Stimulated activated CD8-positive, alpha-beta memory T cell treated with anti-CD3 and anti-CD28 coated beads, Interleukin-7, amount 100 ng/mL, for 48 hours (primary cell): Measurements from ENCODE around the gene CD93.

Experiments
- DNase-seq, 2 donors: peaks; one replicate each; pipeline ENCODE4 v3.0.0-alpha.2; 2020; ENCODE audit warnings: low read depth in 1 of 2; ENCODE audit errors: extremely low read depth in 1 of 2

The CD93 gene

GRCh38 chr20:23084282-23084844 is 1.8 kb downstream of the CD93 start:
- DNase-seq = no peak

- DNase-seq = no peak
Measured at GRCh38 chr20:23083553-23084220, 2.4 kb downstream of the CD93 start.

GRCh38 chr20:23082846-23083552 is 3.1 kb downstream of the CD93 start:
- DNase-seq = no peak

- no peak for DNase-seq
Measured at GRCh38 chr20:23081263-23081819, 4.8 kb downstream of the CD93 start.

GRCh38 chr20:23080521-23080920 is 5.6 kb downstream of the CD93 start:
- no peak for DNase-seq

GRCh38 chr20:23079926-23080325 is 6.2 kb downstream of the CD93 start:
- DNase-seq = no peak

- DNase-seq = no peak
Measured at GRCh38 chr20:23079016-23079351, 7.1 kb downstream of the CD93 start.

- no peak for DNase-seq
Measured at GRCh38 chr20:23078351-23079015, 7.6 kb downstream of the CD93 start.

GRCh38 chr20:23077277-23077676 is 8.8 kb downstream of the CD93 start:
- DNase-seq = no peak

- DNase-seq = no peak
Measured at GRCh38 chr20:23074052-23074451, 12.1 kb downstream of the CD93 start.

- no peak for DNase-seq
Measured at GRCh38 chr20:23072892-23073586, 13.1 kb downstream of the CD93 start.

GRCh38 chr20:23071996-23072395 is 14.1 kb downstream of the CD93 start:
- DNase-seq = no peak

GRCh38 chr20:23071398-23071797 is 14.7 kb downstream of the CD93 start:
- DNase-seq = no peak

GRCh38 chr20:23069108-23069507 is 17.0 kb downstream of the CD93 start:
- no peak for DNase-seq

- no peak for DNase-seq
Measured at GRCh38 chr20:23068283-23068682, 17.8 kb downstream of the CD93 start.

- no peak for DNase-seq
Measured at GRCh38 chr20:23066772-23067171, 19.4 kb downstream of the CD93 start.

GRCh38 chr20:23065266-23066201 is 20.6 kb downstream of the CD93 start:
- DNase-seq = no peak

- no peak for DNase-seq
Measured at GRCh38 chr20:23063581-23063980, 22.5 kb downstream of the CD93 start.

GRCh38 chr20:23063168-23063567 is 23.0 kb downstream of the CD93 start:
- DNase-seq = no peak

- no peak for DNase-seq
Measured at GRCh38 chr20:23062632-23063031, 23.5 kb downstream of the CD93 start.
